A549 (cell line): ENCODE measurements around the gene FAM124B. TPM values are rescaled to one million over a fixed set of nuclear protein-coding genes. Genes with fewer than 3 reads are reported as not detected.

Experiments
- ATAC-seq, 2 experiments: fragments of 200-7000 bp in 1 of 2; fragments of >200 bp in 1 of 2; cut with Nextera tagmentation in 1 of 2; cut with Tn5 transposase in 1 of 2; 3 replicates each; pipeline versions ENCODE4 v1.8.0 to v1.9.1; 2018 to 2020; ENCODE audit warnings: mild to moderate bottlenecking in 1 of 2, moderate library complexity in 1 of 2
- CTCF ChIA-PET: fragments of 300-600 bp; sonication (Branson Sonifier 250); formaldehyde crosslinking; extraction: SDS; loops from one replicate; lab custom pipeline; 2021; ENCODE audit warnings: antibody characterized with exemption, inconsistent platforms; lab: Yijun Ruan, JAX
- POLR2A ChIA-PET: fragments of 350-600 bp; formaldehyde crosslinking; extraction: SDS; loops from one replicate; lab custom pipeline; 2021; ENCODE audit warnings: antibody characterized with exemption, inconsistent platforms; lab: Yijun Ruan, JAX
- DNase-seq, 2 experiments: peaks; one replicate each; pipeline versions ENCODE4 v3.0.0 to v3.0.0-alpha.2; 2011 to 2016; ENCODE audit warnings: low read depth in 1 of 2, low spot score in 1 of 2
- FAIRE-seq: peaks from 2 replicates; lab custom pipeline; 2011; peaks lifted over from hg19 to GRCh38; lab: Jason Lieb, UNC
- H3K27ac ChIP-seq, 2 experiments: fragments of >200 bp; sonication (Bioruptor Twin); formaldehyde crosslinking; 3 replicates each; pipeline ENCODE4 v1.5.1; 2016 to 2017
- H3K4me1 ChIP-seq: fragments of >200 bp; sonication (Bioruptor Twin); formaldehyde crosslinking; 3 replicates; pipeline ENCODE4 v1.6.1; 2016
- H3K4me2 ChIP-seq: fragments of >200 bp; sonication (Bioruptor Twin); formaldehyde crosslinking; 3 replicates; pipeline ENCODE4 v1.6.1; 2016
- H3K4me3 ChIP-seq: fragments of >200 bp; sonication (Bioruptor Twin); formaldehyde crosslinking; 3 replicates; pipeline ENCODE4 v1.5.1; 2016
- H3K9me3 ChIP-seq: fragments of >200 bp; sonication (Bioruptor Twin); formaldehyde crosslinking; 3 replicates; pipeline ENCODE4 v1.6.1; 2016
- BCL3 ChIP-seq: fragments of >200 bp; sonication (Bioruptor Twin); formaldehyde crosslinking; IDR thresholded peaks from 3 replicates; pipeline ENCODE4 v1.6.1; 2016
- BHLHE40 ChIP-seq: IDR thresholded peaks from 2 replicates; pipeline ENCODE4 v1.6.1; 2012; ENCODE audit warnings: low read depth, low read length, inconsistent platforms
- CBX2 ChIP-seq: fragments of 200-600 bp; sonication (generic); IDR thresholded peaks from 2 replicates; pipeline ENCODE4 v1.6.1; 2016; ENCODE audit warnings: low read depth, mild to moderate bottlenecking, borderline replicate concordance
- CBX8 ChIP-seq: fragments of 200-600 bp; sonication (generic); IDR thresholded peaks from 2 replicates; pipeline ENCODE4 v1.6.1; 2016
- CHD2 ChIP-seq: fragments of 150-350 bp; IDR thresholded peaks from 2 replicates; pipeline ENCODE4 v1.6.1; 2014; ENCODE audit warnings: low read length; ENCODE audit not compliant: partially characterized antibody
- CHD4 ChIP-seq: fragments of 200-600 bp; sonication (generic); IDR thresholded peaks from 2 replicates; pipeline ENCODE4 v1.6.1; 2016; ENCODE audit warnings: antibody characterized with exemption, mild to moderate bottlenecking, borderline replicate concordance
- EP300 ChIP-seq, 2 experiments: fragments of >200 bp; sonication (Bioruptor Twin); formaldehyde crosslinking; IDR thresholded peaks; 2 replicates in 1 of 2; 3 replicates in 1 of 2; pipeline ENCODE4 v1.6.1; 2016 to 2017
- ESRRA ChIP-seq: fragments of 150-350 bp; IDR thresholded peaks from 2 replicates; pipeline ENCODE4 v1.6.1; 2014; ENCODE audit warnings: mild to moderate bottlenecking, low read length, borderline replicate concordance
- FOSB ChIP-seq: fragments of 250-450 bp; sonication (Bioruptor Pico); IDR thresholded peaks from 2 replicates; pipeline ENCODE4 v1.5.0; 2020; ENCODE audit warnings: mild to moderate bottlenecking, moderate library complexity
- FOSL2 ChIP-seq, 2 experiments: fragments of 450-650 bp in 1 of 2; fragments of >200 bp in 1 of 2; sonication (Bioruptor Twin) in 1 of 2; formaldehyde crosslinking; IDR thresholded peaks; 2 replicates each; pipeline versions ENCODE4 v1.5.0 to v1.6.1; 2016 to 2020; ENCODE audit warnings: mild to moderate bottlenecking in 1 of 2, moderate library complexity in 1 of 2
- GATA3 ChIP-seq: IDR thresholded peaks from 2 replicates; pipeline ENCODE4 v1.6.1; 2012; ENCODE audit warnings: borderline replicate concordance
- HES2 ChIP-seq: fragments of >200 bp; sonication (Bioruptor Twin); formaldehyde crosslinking; IDR thresholded peaks from 2 replicates; pipeline ENCODE4 v1.6.1; 2016
- HEYL ChIP-seq: fragments of 250-450 bp; sonication (Bioruptor Pico); IDR thresholded peaks from 2 replicates; pipeline ENCODE4 v1.8.0; 2021; ENCODE audit warnings: mild to moderate bottlenecking, moderate library complexity
- JUN ChIP-seq, 2 experiments: fragments of >200 bp; sonication (Bioruptor Twin); formaldehyde crosslinking; IDR thresholded peaks; 2 replicates in 1 of 2; 3 replicates in 1 of 2; pipeline ENCODE4 v1.6.1; 2016 to 2017
- NPAS2 ChIP-seq: fragments of 250-450 bp; sonication (Bioruptor Pico); IDR thresholded peaks from 2 replicates; pipeline ENCODE4 v1.8.0; 2022; ENCODE audit warnings: mild to moderate bottlenecking, moderate library complexity, borderline replicate concordance
- NR3C1 ChIP-seq: fragments of >200 bp; sonication (Bioruptor Twin); formaldehyde crosslinking; IDR thresholded peaks from 3 replicates; pipeline ENCODE4 v1.6.1; 2017
- POLR2AphosphoS2 ChIP-seq: conservative IDR thresholded peaks from 2 replicates; pipeline ENCODE4 v1.6.1; 2012; ENCODE audit warnings: low read length, improper control_type of control experiment, inconsistent platforms
- RAD21 ChIP-seq, 2 experiments: fragments of >200 bp in 1 of 2; sonication (Bioruptor Twin) in 1 of 2; formaldehyde crosslinking in 1 of 2; IDR thresholded peaks in 1 of 2; conservative IDR thresholded peaks in 1 of 2; 2 replicates in 1 of 2; 3 replicates in 1 of 2; pipeline ENCODE4 v1.6.1; 2012 to 2018; ENCODE audit warnings: inconsistent platforms in 1 of 2
- RARB ChIP-seq: fragments of 250-450 bp; sonication (Bioruptor Pico); IDR thresholded peaks from 2 replicates; pipeline ENCODE4 v1.8.0; 2021; ENCODE audit warnings: mild to moderate bottlenecking, moderate library complexity
- RCOR1 ChIP-seq: fragments of 150-350 bp; IDR thresholded peaks from 2 replicates; pipeline ENCODE4 v1.6.1; 2014; ENCODE audit warnings: antibody characterized with exemption, low read length, low read depth
- RFX5 ChIP-seq: fragments of 450-650 bp; IDR thresholded peaks from 2 replicates; pipeline ENCODE4 v1.7.1; 2014; ENCODE audit warnings: antibody characterized with exemption, mild to moderate bottlenecking, moderate library complexity
- RNF2 ChIP-seq: fragments of 200-600 bp; sonication (generic); IDR thresholded peaks from 2 replicates; pipeline ENCODE4 v1.6.1; 2016; ENCODE audit warnings: low read depth, mild to moderate bottlenecking, antibody characterized with exemption, moderate library complexity, borderline replicate concordance
- SMC3 ChIP-seq: fragments of >200 bp; sonication (Bioruptor Twin); formaldehyde crosslinking; IDR thresholded peaks from 3 replicates; pipeline ENCODE4 v1.6.1; 2018; ENCODE audit warnings: inconsistent platforms
- TFCP2L1 ChIP-seq: fragments of 250-450 bp; sonication (Bioruptor Pico); IDR thresholded peaks from 2 replicates; pipeline ENCODE4 v1.5.0; 2021; ENCODE audit warnings: mild to moderate bottlenecking
- TP53 ChIP-seq: fragments of 250-450 bp; sonication (Bioruptor Pico); IDR thresholded peaks from 2 replicates; pipeline ENCODE4 v1.5.0; 2021; ENCODE audit warnings: mild to moderate bottlenecking, moderate library complexity
- WGBS: methylation state at CpG from one replicate; pipeline ENCODE4 v1.1.6; 2017; ENCODE audit errors: missing lambda C conversion rate; 5-methylcytosine and 5-hydroxymethylcytosine counted together
- polyA plus RNA-seq, 4 experiments: library from polyadenylated mRNA; depleted of rRNA in 3 of 4; stranded (reverse); fragments of >200 nt; fragmentation: RNase III in 1 of 4; extraction: RNeasy Plus Mini Kit Qiagen cat#74134 plus additional on column Dnase treatment in 1 of 4; gene quantifications; 2 replicates in 3 of 4; 3 replicates in 1 of 4; pipeline ENCODE4 v1.2.3, GENCODE V29; 2011 to 2017
- TF ChIP-seq, protein P1 (sequence below): IDR thresholded peaks from 2 replicates; pipeline ENCODE4 v1.6.1; 2012
- TF ChIP-seq, protein P2 (sequence below): fragments of 150-350 bp; IDR thresholded peaks from 2 replicates; pipeline ENCODE4 v1.6.1; 2014; ENCODE audit warnings: low read depth, mild to moderate bottlenecking, low read length

The FAM124B gene
- polyA plus RNA-seq, 2 of the 4 experiments (the other 2 are of a cell fraction): not detected

DNA sequence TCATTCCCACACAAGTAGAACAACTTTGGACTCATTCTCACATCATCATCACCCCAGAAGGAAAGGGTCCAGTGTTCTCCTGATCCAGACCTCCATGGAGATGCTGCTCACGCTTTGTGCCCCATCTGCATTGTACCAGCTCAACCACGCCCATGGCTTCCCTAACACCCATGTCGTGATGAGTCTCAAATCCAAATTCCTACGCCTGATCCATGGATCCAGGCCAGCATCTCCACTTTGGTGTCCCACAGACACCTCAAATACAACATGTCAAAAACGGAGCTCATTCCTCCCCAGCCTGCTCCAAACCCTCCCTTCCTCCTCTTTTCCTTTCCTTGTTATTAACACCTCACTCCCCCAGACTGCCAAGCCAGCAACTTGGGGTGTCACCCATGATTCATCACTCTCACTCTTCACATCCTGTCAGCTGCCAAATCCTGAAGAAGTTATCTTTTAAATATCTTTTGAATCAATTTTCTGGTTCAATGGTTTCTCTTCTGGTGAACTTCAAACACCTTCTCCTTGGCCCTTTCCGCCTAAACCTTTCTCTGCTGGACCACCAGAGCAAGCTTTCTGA, 30.2 kb upstream of the FAM124B start:
- no peak for FAIRE-seq
- WGBS: 79% methylated on average over 6 of the region's 6 CpGs
- no peak for TF ChIP-seq EP300 (IDR thresholded peaks at IDR 0.05)
- no peak for TF ChIP-seq RCOR1
- no peak for TF ChIP-seq RNF2
- Histone ChIP-seq H3K4me3 (no peak overlapping the region), H3K4me1 (0 out of 3 replicates have a peak, but pooled peaks cover 3% of the 10 kb centered on the region), H3K27ac (no peak overlapping the region), H3K9me3 (no peaks in the 10 kb centered on the region), H3K4me2 (no peak overlapping the region)
- DNase-seq: no peak
- no peak for ATAC-seq
- ChIA-PET POLR2A (no interaction called here), CTCF (interaction anchor here (0.6 kb wide), 1 partner anchor 203 kb away, joined by 4 read pairs; no protein-coding TSS in a partner anchor)

DNA sequence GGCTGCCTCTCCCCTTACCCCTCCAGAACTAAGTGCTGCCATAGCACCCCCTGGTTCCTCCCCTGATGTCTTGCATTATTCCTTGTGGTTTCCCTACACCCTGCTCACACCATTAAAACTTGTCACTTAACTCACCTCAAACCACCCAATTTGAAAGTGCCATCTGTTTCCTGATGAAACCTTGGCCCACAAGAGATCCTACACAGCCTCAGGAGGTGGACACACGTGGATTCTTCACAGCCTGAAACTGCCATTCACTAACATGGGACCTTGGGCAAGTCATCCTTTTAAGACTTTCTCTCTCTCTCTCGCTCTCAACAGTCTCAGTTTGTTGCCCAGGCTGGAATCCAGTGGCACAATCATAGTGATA, 27.5 kb upstream of the FAM124B start:
- 28% methylated on average over 2 of the region's 2 CpGs for WGBS
- ChIA-PET POLR2A (no interaction called here), CTCF (no interaction called here)
- no peak for FAIRE-seq
- Histone ChIP-seq H3K27ac (no peak overlapping the region), H3K4me2 (no peak overlapping the region), H3K4me1 (no peaks in the 10 kb centered on the region), H3K4me3 (no peak overlapping the region), H3K9me3 (no peaks in the 10 kb centered on the region)
- TF ChIP-seq ESRRA: no peak
- TF ChIP-seq GATA3: no peak
- TF ChIP-seq RFX5: no peak
- no peak for TF ChIP-seq BHLHE40
- TF ChIP-seq HEYL (CRISPR knock-in tag): no peak
- ATAC-seq: no peak
- DNase-seq: no peak

GRCh38 chr2:224428787-224429440, 27.0 kb upstream of the FAM124B start:
- Histone ChIP-seq H3K4me2 (no peak overlapping the region), H3K4me1 (no peaks in the 10 kb centered on the region), H3K9me3 (no peaks in the 10 kb centered on the region), H3K4me3 (no peak overlapping the region), H3K27ac (no peak overlapping the region)
- FAIRE-seq (no peak), DNase-seq (no peak), ATAC-seq (no peak)
- POLR2A ChIA-PET: no interaction called here
- CTCF ChIA-PET: no interaction called here
- WGBS: 70% methylated on average over 3 of the region's 3 CpGs
- TF ChIP-seq CHD2 (no peak), JUN (IDR thresholded peaks at IDR 0.05) (no peak), POLR2AphosphoS2 (no peak), FOSB (CRISPR knock-in tag) (no peak), NR3C1 (no peak), TP53 (CRISPR knock-in tag) (no peak), CHD4 (no peak), HES2 (no peak), TFCP2L1 (CRISPR knock-in tag) (no peak), RARB (CRISPR knock-in tag) (no peak), GATA3 (no peak), FOSL2 (IDR thresholded peaks at IDR 0.05) (no peak), FOSL2 (CRISPR knock-in tag; IDR thresholded peaks at IDR 0.05) (no peak), NPAS2 (CRISPR knock-in tag) (no peak), CBX2 (no peak), CBX8 (no peak), BCL3 (no peak), SMC3 (no peak), RAD21 (conservative IDR thresholded peaks at IDR 0.05 in 1 of 2, IDR thresholded peaks at IDR 0.05 in 1 of 2) (no peak)
- TF ChIP-seq, protein P1, sequence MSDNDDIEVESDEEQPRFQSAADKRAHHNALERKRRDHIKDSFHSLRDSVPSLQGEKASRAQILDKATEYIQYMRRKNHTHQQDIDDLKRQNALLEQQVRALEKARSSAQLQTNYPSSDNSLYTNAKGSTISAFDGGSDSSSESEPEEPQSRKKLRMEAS: no peak
- TF ChIP-seq, protein P2, sequence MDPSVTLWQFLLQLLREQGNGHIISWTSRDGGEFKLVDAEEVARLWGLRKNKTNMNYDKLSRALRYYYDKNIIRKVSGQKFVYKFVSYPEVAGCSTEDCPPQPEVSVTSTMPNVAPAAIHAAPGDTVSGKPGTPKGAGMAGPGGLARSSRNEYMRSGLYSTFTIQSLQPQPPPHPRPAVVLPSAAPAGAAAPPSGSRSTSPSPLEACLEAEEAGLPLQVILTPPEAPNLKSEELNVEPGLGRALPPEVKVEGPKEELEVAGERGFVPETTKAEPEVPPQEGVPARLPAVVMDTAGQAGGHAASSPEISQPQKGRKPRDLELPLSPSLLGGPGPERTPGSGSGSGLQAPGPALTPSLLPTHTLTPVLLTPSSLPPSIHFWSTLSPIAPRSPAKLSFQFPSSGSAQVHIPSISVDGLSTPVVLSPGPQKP: no peak
